ENCODE measurements around the gene ATF6. TPM values are rescaled to one million over a fixed set of nuclear protein-coding genes. Genes with fewer than 3 reads are reported as not detected.

ATF6 gene
- total and polyA plus RNA-seq, 2 donors (not counting 3 experiments of a cell fraction or from before 2014, with no cell fraction given) = 24.9 to 40.3 TPM

DNA sequence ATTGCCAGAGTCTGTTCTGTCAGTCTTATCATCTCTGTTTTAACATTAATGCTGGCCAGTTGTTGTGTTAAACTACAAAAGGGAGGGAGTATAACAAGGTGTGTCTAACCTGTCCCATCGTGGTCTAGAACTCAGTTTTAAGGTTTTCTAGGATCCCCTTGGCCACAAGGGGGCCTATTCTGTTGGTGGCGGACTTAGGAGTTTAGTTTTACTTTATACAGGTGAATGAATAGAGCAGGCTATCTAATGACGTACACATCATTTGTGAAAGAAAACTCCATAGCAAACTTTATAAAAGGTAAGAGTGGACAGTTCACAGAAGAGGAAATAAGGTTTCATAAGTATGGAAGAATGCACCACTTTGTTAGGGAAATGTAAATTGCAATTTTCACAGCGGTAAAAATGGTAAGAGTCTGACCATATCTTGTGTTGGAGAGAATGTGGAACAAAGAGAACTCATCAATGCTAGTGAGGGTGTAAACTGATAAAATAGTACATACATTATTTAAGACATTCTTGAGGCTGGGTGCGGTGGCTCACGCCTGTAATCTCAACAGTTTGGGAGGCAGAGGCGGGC is 2.5 kb upstream of the ATF6 start:
- peaks cover 25% of the 10 kb centered on the region for H3K79me2 ChIP-seq (ENCODE audit: control insufficient read depth, insufficient read depth, low read length)
- H3K27ac ChIP-seq (ENCODE audit: insufficient read depth, low read depth, low read length) = no peak overlapping the region
- peak; percentile 38 for FAIRE-seq
- H2AFZ ChIP-seq (ENCODE audit: low read depth, low read length) = no peak overlapping the region
- H3K9me1 ChIP-seq (replicated peaks; ENCODE audit: control insufficient read depth, extremely low read depth, insufficient read depth, low read length) = no peaks in the 10 kb centered on the region
- H3K9me3 ChIP-seq (replicated peaks; ENCODE audit: control insufficient read depth, insufficient read depth, low read length) = no peaks in the 10 kb centered on the region
- CTCF ChIA-PET = interaction anchor here (1.6 to 5.0 kb wide), 4 partner anchors 23 to 274 kb away, joined by 4 to 68 read pairs (median 8); no protein-coding TSS in a partner anchor
- TF ChIP-seq FOS (IDR thresholded peaks at IDR 0.05; ENCODE audit: borderline replicate concordance, insufficient read depth, low read length) = no peak
- no peak for TF ChIP-seq JUN (IDR thresholded peaks at IDR 0.05; ENCODE audit: borderline replicate concordance, insufficient read depth, insufficient read length, low read depth)
- TF ChIP-seq MAX (IDR thresholded peaks at IDR 0.05; ENCODE audit: insufficient read depth, insufficient read length) = no peak
- TF ChIP-seq POLR2A (IDR thresholded peaks at IDR 0.05; ENCODE audit: low read depth, low read length) = no peak
- TF ChIP-seq, protein P1, sequence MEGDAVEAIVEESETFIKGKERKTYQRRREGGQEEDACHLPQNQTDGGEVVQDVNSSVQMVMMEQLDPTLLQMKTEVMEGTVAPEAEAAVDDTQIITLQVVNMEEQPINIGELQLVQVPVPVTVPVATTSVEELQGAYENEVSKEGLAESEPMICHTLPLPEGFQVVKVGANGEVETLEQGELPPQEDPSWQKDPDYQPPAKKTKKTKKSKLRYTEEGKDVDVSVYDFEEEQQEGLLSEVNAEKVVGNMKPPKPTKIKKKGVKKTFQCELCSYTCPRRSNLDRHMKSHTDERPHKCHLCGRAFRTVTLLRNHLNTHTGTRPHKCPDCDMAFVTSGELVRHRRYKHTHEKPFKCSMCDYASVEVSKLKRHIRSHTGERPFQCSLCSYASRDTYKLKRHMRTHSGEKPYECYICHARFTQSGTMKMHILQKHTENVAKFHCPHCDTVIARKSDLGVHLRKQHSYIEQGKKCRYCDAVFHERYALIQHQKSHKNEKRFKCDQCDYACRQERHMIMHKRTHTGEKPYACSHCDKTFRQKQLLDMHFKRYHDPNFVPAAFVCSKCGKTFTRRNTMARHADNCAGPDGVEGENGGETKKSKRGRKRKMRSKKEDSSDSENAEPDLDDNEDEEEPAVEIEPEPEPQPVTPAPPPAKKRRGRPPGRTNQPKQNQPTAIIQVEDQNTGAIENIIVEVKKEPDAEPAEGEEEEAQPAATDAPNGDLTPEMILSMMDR (IDR thresholded peaks at IDR 0.05; ENCODE audit: extremely low read depth in 1 of 2, insufficient read depth in 1 of 2, low read depth in 1 of 2, low read length in 2 of 2) = peak; percentile 44 to 48
- TF ChIP-seq EZH2 (IDR thresholded peaks at IDR 0.05; ENCODE audit: borderline replicate concordance, low read depth, low read length, severe bottlenecking) = no peak
- TF ChIP-seq GATA2 (IDR thresholded peaks at IDR 0.05; ENCODE audit: insufficient read depth, insufficient read length, low read depth, low read length) = no peak
- no TSS peak for BruUV-seq (replicated peaks)
- no peak overlapping the region for H3K9ac ChIP-seq (replicated peaks; ENCODE audit: extremely low read depth, insufficient read depth, low read length)
- no peak overlapping the region for H3K4me2 ChIP-seq (ENCODE audit: insufficient read depth, low read length)
- no peaks in the 10 kb centered on the region for H4K20me1 ChIP-seq (replicated peaks; ENCODE audit: control insufficient read depth, extremely low read depth, insufficient read depth, low read length)
- DNase-seq (ENCODE audit: low read depth, low spot score) = peak; percentile 32
- intact Hi-C loops (cut with micrococcal nuclease) = loop anchor here (10.0 kb wide), 1 partner anchor 271 kb away; no protein-coding TSS in a partner anchor
- H3K36me3 ChIP-seq (ENCODE audit: control insufficient read depth in 2 of 2, extremely low read depth in 1 of 2, insufficient read depth in 2 of 2, low read length in 2 of 2) = no peaks in the 10 kb centered on the region
- no peak overlapping the region for H3K4me3 ChIP-seq (replicated peaks in 1 of 3; ENCODE audit: insufficient read depth in 1 of 3, low read depth in 1 of 3, low read length in 3 of 3)
- POLR2A ChIA-PET = no interaction called here
- dilution Hi-C loops (cut with MboI; ENCODE audit: extremely low pct_ligation_motif_present, low sequenced_read_pairs) = no loop called here
- H3K27me3 ChIP-seq (ENCODE audit: control insufficient read depth in 2 of 2, insufficient read depth in 2 of 2, low read length in 2 of 2) = no peaks in the 10 kb centered on the region
- H3K4me1 ChIP-seq (ENCODE audit: control insufficient read depth, extremely low read depth, insufficient read depth, low read length) = peaks cover 10% of the 10 kb centered on the region

Data from endothelial cell of umbilical vein (primary cell).